ENCODE data around the gene RHCE.

The RHCE gene

GRCh38 chr1:25427696-25428095, 7.1 kb upstream of the RHCE start:
- Histone ChIP-seq H3K4me1 (ENCODE audit: control insufficient read depth, insufficient read depth, low read length) (0 out of 2 replicates have a peak, but pooled peaks cover 2% of the 10 kb centered on the region), H3K27ac (ENCODE audit: extremely low read depth, low read depth, low read length) (no peak overlapping the region), H3K9me3 (ENCODE audit: control insufficient read depth, insufficient read depth, low read depth, low read length) (no peaks in the 10 kb centered on the region), H3K36me3 (ENCODE audit: control insufficient read depth in 2 of 2, insufficient read depth in 1 of 2, low read length in 2 of 2) (no peaks in the 10 kb centered on the region), H3K4me3 (ENCODE audit: low read depth, low read length) (no peak overlapping the region)
- CTCF ChIA-PET: interaction anchor here (3.0 kb wide), 1 partner anchor 93 kb away, joined by 15 read pairs; no protein-coding TSS in a partner anchor
- TF ChIP-seq FEZF1 (tag by site-specific recombination; IDR thresholded peaks at IDR 0.05) (no peak), ZBTB17 (tag by site-specific recombination; IDR thresholded peaks at IDR 0.05) (no peak), ZNF280D (tag by site-specific recombination; IDR thresholded peaks at IDR 0.05) (no peak), ZNF266 (tag by site-specific recombination; IDR thresholded peaks at IDR 0.05; ENCODE audit: low read depth) (no peak), HIC1 (tag by site-specific recombination; IDR thresholded peaks at IDR 0.05) (no peak), ZNF518A (tag by site-specific recombination; conservative IDR thresholded peaks at IDR 0.05; ENCODE audit: low read depth) (no peak), ZBTB8A (tag by site-specific recombination; IDR thresholded peaks at IDR 0.05) (no peak), ZNF792 (tag by site-specific recombination; IDR thresholded peaks at IDR 0.05) (no peak), PATZ1 (tag by site-specific recombination; IDR thresholded peaks at IDR 0.05) (no peak), ZXDB (tag by site-specific recombination; IDR thresholded peaks at IDR 0.05) (no peak), ZNF121 (tag by site-specific recombination; IDR thresholded peaks at IDR 0.05) (no peak), TSHZ1 (tag by site-specific recombination; IDR thresholded peaks at IDR 0.05; ENCODE audit: borderline replicate concordance) (no peak), ZNF76 (tag by site-specific recombination; IDR thresholded peaks at IDR 0.05; ENCODE audit: borderline replicate concordance, low read depth) (no peak), ZEB2 (tag by site-specific recombination; IDR thresholded peaks at IDR 0.05) (no peak), ZNF580 (tag by site-specific recombination; IDR thresholded peaks at IDR 0.05) (no peak), ZNF701 (tag by site-specific recombination; IDR thresholded peaks at IDR 0.05) (no peak), SP3 (tag by site-specific recombination; IDR thresholded peaks at IDR 0.05) (no peak)
- POLR2A ChIA-PET: interaction anchor here (1.7 kb wide), 1 partner anchor 196 kb away, joined by 5 read pairs; the partner anchor contains the start of gene SYF2

All from HEK293 (cell line).